GM18507 (cell line): ENCODE data around the gene ABCA2.
A peak's percentile ranks its signal among the peaks of the same experiment; 100 is the strongest.
"Not testable (repeated sequence)": the region's sequence is repeated elsewhere in the genome, so short reads cannot be mapped to it uniquely, and the experiment has no call there.

Experiments
- DNase-seq: peaks from one replicate; pipeline ENCODE4 v3.0.0; 2011; ENCODE audit warnings: low read depth; ENCODE audit not compliant: insufficient read length; ENCODE audit errors: extremely low spot score
- FAIRE-seq: peaks from 2 replicates; lab custom pipeline; 2011; peaks lifted over from hg19 to GRCh38; lab: Jason Lieb, UNC

The ABCA2 gene

DNA sequence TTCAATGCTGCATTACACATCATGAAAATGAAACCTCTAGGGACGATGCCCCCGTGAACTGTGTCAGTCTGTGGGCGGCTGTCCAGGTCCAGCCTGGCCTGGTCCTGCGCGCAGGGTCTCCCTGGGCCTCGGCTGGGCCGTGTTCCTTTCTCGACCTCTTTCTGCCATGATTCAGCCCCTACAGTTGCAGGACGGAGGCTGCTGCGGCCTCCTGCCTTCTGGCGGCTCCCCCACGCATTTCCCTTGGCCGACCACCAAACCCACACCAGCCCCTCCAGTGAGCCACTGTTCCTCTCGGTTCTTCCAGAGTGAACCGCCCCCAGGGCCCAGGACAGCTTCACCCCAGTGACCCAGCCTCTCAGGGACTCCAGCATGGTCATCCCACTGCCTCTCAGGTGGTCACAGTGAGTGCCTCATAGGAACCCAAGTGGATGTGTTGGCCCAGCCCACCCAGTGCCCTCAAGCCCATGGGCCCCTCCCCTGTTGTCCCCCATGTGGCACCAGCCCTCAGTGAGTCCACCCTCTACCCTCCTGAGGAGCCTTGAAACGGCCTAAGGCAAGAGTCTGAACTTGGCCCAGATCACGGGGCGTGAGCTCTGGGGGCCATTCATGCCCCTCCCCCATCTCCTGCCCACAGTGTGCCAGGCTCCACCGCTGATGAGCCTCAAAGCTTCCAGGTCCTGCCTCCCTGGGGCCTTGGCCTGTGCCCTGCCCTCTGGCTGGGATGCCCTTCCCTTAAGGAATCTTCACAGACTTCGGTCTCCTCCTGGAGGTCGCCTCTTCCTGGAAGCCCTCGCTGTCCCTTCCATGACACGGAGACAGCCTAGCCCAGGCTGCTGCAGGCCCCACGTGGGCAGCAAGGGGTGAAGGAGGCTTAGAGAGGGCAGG is 21.7 kb downstream of the ABCA2 start:
- DNase-seq, result no peak
- FAIRE-seq, result no peak

DNA sequence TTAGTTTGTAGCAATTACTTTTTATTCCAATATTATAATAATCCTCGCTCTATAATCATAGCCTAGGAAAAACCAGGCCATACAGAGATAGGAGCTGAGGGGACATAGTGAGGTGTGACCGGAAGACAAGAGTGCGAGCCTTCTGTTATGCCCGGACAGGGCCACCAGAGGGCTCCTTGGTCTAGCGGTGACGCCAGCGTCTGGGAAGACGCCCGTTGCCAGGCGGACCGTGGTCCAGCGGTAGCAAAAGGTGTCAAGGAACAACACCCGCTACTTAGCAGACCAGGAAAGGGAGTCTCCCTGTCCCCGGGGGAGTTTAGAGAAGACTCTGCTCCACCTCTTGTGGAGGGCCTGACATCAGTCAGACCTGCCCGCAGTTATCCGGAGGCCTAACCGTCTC is 23.8 kb downstream of the ABCA2 start:
- not testable (repeated sequence) for DNase-seq, FAIRE-seq

DNA sequence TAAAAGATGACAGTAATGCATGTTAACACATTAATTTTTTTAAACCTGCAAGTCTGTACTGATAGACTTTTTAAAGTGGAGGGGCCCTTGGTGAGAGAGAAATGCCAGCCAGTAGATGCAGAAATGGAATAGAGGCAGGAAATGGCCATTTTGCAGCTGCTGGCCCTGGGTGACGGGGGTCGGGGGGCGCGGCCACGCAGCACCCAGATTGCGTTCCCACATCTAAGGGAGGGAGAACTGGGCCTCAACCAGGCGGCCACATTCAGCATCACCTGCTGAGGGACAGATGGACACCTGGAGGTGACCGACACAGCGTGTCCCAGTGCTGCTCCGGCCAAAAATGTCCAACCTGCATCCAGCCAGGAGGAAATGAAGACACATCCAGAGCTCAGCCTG is 25.4 kb downstream of the ABCA2 start:
- DNase-seq, result no peak
- FAIRE-seq, result no peak

DNA sequence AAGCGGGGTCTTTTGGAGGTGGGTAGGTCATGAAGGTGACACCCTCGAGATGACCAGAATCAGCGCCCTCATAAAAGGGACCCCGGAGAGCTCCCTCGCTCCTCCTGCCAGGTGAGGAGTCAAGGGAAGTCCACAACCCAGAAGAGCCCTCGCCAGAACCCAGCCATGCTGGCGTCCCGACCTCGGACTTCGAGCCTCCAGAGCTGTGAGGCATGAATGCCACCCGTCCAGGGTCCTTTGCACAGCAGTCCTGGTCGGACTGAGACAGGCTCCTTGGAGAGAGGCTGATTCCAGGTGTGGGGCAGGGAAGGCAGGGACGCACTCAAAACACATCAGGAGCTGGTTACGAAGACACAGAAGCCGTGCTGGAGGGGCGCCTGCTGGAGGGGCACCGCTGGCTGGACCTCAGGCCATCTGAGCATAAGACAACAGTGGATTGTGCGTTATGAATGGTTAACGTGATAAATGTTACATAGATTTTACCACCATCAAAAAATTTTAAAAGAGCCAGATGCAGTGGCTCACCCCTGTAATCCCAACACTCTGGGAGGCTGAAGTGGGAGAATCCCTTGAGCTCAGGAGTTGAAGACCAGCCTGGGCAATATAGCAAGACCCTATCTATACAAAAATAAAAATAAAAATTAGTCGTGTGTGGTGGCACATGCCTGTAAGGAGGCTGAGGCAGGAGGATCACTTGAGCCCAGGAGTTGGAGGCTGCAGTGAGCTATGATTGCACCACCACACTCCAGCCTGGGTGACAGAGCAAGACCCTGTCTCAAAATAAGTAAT is 26.0 kb downstream of the ABCA2 start:
- DNase-seq (no peak), FAIRE-seq (no peak)

DNA sequence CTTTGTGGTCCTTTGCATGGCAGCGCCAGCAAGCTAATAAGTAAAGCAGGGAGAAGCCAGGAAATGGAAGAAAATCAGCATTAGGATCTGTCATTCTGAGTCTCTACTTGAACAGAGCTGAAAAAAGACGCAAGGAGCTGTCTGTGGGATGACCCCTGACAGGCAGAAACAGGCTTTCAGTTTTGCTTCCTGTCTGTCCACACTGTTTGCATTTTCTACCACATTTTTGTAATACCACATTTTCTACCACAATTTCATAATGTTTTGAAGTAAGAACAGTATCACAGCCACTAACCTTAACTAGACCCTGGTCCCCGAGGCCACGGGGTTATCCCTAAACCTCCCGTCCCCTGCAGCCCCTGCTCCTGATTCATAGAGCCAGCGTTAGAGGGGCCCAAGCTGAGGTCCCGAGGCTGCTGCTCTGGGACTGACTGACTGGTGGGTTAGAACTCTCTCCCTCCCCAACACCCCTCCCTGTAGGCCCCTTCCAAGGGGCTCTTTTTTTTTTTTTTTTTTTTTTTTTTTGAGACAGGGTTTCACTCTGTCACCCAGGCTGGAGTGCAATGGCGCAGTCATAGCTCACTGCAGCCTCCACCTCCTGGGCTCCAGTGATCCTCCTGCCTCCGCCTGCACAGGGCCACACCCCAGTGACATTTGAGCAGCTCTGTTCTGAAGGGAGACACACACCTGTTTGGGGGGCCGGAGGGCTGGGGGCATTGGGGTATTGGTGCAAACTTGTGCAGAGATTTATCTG is 27.7 kb downstream of the ABCA2 start:
- DNase-seq (peak; percentile 58), FAIRE-seq (peak; percentile 98)

DNA sequence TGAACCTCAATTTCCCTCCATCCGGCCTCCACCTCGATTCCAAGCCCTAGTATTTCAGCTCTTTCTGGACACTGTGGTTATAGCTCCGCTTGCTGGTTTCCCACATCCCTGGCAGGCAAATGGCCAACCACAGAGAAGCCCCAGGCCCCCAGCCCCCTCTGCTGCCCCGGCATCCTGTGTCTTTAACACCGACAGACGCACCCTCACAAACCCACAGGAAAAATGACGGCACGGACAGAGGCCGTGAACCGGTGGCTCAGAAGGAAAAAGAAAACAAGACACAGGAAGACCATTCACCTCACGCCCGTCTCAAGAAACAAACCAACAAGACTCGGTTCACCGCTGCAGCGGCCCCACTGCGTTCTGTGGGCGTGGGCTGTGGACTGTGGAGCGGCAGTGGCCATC is 30.2 kb downstream of the ABCA2 start:
- FAIRE-seq (peak; percentile 31), DNase-seq (no peak)

DNA sequence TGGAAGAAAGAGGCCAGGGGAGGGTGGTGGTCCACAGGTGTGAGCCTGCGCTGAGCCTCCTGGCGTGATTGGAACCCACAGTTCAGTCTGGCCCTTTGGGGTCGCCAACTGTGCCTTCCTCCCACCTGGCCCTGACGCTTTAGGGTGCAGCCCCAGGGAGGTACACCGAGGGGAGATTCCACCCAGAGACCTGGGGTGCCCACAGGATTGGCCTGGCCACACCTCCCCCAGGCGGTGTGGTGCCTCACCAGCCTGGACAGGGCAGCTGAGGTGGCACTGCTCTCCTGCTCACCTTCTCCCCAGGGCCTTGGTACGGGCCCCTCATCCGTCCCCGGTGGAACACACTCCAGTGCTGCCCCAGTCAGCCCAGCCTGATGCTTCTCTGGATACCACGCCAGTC is 30.7 kb downstream of the ABCA2 start:
- DNase-seq (no peak), FAIRE-seq (no peak)

DNA sequence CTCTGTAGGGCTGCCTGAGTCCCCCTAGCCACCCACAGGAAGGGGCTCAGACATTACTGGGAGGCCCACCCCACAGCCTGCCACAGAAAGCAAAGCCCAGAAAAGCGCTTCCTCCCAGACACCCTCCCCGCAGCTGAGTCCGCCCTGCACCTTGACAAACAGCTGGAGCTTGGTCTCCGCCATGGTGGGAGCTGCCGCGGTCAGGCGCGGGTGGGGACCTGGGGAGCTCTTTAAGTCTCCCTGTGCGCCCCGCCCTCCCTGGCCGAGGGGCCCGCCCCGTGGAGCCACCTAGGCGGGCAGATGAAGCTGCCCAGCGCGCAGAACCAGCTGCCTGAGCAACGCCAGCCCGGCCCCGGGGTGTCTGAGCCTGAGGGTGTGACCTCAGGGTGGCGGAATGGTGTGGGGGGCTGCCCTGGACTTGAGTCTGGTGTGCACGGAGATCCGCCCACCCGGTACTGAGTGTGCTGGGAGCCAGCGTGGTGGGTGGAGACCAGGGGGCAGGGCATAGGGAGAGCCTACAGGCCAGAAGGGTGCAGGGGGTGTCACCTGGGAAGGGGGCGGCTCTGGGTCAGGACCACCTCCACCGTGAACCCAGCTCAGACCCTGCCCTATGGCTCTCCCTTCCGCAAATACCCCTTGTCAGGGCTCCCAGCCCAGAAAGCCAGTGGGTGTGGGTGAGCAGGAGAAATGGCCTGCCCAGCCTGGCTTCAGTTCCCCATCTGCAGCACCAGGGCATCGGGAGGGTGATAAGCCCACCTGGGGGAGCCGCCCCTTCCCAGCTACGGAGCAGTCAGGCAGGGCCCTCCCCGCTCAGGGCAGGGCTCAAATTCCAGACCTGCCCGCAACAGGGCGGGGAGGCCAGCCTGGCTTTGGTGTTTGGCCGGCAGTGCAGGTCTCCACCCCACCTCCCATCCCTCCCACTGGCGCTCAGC is 31.4 kb downstream of the ABCA2 start, which contains the start of gene CLIC3:
TSS of gene CLIC3 (minus strand) at position 208 of the 932 bp plus-strand sequence. CDS start at position 183, 25 bp downstream.
- no peak for DNase-seq

DNA sequence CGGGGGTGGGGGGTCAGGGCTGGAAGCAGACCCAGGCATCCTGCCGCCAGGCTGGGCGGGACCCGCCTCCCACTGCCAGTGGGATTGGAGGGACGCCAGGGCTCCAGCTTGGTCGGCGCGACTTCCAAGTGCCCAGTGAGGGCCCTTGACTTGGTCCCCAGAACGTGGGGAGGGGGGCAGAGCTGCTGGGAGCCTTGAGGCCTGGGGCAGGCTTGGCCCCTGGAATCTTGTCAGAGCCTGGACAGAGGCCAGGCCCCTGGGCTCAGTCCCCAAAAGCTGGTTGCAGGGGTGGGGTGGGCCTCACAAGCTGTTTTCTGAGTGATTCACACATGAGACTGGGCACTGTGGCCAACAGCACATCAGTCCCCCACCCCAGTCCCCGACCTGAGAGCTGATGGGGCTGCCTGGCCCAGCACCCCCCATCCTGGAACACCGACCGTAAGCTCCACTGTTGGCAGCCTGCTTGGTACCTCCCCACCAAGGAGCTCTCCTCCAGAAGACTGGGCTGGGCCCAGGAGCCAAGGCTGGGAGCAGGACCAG is 32.2 kb downstream of the ABCA2 start:
- DNase-seq (no peak), FAIRE-seq (no peak)

More for the DNA sequence above, 31.4 kb downstream of the ABCA2 start, which contains the start of gene CLIC3:
- no peak for FAIRE-seq

DNA sequence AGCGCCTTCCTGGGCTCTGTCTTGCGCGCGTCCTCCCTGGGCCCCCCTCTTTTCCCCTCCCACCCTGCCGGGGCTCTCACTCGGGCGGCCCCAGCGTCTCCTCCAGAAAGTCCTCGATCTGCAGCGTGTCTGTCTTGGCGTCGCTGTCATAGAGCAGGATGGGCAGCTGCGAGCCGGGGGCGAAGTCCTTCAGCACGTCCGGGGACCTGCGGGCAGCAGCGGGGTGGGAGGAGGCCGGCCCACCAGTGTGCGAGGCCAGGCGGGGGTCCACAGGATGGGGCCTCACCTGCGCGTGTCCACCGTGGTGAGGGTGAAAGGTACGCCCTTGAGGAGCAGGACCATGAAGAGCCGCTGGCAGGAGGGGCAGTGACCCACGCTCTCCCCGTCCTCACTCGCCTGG is 32.7 kb downstream of the ABCA2 start:
- no peak for FAIRE-seq

DNA sequence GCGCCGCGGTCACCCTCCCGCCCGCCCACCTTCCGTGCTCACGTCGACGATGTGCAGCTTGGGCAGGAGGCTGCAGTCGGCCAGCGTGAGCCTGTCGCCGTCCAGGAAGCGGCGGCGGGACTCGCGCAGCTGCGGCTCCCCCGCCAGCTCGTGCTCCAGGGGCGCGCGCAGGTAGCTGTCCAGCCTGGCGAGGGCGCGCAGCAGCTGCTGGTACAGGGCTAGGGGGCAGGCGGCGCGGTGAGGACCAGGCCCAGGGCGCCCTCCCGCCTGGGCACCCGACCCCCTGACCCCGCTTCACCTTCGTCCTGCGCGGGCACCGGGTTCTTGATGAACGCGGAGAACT is 33.2 kb downstream of the ABCA2 start:
- no peak for DNase-seq
- no peak for FAIRE-seq

More for the DNA sequence above, 32.7 kb downstream of the ABCA2 start:
- no peak for DNase-seq

DNA sequence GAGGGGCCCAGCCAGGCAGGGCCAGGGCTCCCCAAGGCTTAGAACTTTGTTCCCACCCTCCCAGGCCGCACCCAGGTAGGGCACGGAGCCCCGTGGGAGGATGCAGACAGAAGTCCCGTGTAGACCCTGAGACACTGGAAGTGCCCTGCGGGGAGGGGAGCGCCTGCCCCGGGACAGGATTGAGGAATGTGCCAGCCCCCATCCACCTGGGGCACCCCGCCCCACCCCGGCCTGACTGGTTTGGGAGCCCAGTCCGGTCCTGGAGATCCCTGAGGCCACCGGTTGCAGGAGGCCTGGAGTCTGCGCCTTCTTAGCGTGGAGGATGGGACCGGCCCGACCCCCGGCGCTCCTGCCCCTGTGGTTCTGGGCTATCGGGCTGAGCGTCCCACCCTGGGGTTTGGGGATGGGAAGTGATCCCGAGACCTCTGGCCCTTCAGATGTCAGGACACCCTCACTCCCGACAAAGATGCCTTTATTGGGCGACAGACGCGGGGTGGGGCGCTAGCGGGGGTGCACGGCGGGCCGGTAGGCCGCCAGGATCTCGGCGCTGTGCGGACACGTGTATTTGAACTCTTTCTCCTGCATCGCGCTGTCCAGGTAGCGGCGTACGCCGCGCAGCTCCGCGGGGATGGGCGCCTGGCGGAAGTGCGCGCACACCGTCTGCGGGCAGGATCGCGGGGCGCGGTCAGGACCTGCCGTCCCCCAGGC is 33.7 kb downstream of the ABCA2 start:
- FAIRE-seq, result no peak
- DNase-seq, result no peak

DNA sequence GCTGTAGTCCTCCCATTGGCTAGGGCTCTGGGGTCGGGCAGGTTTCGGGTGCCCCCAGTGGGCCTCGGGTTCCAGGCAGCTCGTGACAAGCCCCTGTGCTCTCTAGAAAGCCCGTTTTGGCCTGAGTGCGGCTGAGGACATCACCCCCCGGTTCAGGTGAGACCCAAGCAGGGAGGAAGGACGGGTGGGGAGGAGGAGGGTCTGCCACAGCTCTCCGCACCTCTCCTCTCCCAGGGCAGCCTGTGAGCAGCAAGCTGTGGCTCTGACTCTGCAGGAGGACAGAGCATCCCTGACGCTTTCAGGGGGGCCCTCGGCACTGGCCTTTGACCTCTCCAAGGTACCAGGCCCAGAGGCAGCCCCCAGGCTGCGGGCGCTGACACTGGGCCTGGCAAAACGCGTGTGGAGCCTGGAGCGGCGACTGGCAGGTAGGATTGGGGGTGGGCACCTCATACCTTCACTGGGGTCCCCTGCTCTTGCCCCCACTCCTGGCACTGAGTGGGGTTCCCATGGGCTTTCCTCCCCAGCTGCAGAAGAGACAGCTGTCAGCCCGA is 35.1 kb downstream of the ABCA2 start:
- no peak for DNase-seq
- no peak for FAIRE-seq

DNA sequence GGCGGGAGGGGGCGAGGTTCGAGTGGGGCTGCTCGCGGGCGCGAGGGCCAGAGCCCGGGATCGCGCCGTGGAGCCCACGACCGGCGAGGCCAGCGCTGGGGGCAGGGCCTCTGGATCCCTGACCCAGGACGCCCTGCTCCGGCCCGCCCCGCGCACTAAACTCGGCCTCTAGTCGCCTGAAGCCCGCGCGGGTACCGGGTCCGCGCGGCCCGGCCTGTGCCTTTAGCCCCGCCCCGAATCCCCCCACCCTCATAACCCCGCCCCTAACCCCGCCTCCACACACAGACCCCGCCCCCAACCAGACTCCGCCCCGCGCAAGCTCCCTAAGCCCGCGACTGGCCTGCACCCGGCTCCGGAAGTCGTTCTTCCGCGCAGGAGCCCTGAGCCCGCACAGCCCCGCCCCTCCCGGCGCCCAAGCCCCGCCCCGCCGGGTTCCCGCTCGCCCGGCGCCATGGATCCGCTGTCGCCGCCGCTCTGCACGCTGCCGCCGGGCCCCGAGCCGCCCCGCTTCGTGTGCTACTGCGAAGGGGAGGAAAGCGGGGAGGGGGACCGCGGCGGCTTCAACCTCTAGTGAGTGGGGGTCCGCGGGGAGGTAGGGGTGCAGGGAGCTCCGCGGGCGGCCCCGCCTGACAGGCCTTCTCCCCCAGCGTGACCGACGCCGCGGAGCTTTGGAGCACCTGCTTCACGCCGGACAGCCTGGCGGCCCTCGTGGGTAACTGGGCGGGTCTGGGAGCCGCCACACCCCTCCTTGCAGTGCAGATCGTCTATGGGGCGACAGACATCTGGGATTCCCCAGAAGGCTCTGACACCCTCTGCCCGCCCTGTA is 35.8 kb downstream of the ABCA2 start, which contains the start of gene PAXX:
TSS of gene PAXX (plus strand) at position 430 of the 826 bp plus-strand sequence. CDS start at position 452, 22 bp downstream.
- FAIRE-seq (peak; percentile 87), DNase-seq (peak; percentile 98)

DNA sequence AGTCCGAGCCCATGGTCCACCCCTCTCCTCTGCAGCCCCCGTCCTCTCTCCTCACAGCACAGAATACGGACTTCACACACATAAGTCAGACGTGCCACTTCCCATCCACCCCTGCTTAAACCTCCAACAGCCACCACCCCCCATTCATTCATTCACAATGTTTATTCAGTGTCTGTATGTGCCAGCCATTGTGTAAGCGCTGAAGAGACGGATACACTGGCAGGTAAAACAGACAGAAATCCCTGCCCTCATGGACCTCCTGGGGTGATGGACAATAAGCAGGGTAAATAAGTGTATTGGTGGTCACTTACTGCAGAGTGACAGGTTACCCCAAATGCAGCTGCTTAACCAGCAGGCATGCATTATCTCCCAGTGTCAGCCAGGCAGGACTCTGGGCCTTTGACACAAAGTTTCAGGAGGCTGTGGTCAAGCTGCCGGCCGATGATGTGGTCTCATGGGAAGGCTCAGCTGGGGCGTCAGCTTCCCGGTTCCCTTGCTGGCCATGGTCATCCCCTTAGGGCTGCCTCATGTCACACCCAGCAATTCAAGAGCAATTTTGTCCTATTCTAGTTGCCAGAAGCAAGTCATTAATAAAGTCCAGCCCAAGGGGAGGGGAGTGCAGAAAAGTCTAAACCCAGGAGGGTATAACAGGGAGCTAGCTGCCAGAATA is 37.7 kb downstream of the ABCA2 start:
- DNase-seq, result no peak
- no peak for FAIRE-seq

DNA sequence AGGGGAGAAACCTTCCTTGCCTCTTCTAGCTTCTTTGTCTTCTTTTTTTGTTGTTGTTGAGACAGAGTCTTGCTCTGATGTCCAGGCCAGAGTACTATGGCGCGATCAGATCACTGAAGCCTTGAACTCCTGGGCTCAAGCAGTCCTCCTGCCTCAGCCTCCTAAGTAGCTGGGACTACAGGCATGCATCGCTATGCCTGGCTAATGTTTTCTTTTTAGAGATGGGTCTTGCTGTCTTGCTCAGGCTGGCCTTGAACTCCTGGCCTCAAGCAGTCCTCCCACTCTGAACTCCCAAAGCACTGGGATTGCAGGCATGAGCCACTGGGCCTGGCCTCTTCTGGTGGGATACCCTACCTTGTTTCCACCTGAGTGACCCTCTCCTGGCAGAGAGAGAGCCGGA is 39.2 kb downstream of the ABCA2 start:
- DNase-seq, result no peak
- no peak for FAIRE-seq
